GM12878 (cell line): Measurements from ENCODE around the gene TMEM25. TPM values are rescaled to one million over a fixed set of nuclear protein-coding genes. Genes with fewer than 3 reads are reported as not detected.
A peak's percentile ranks its signal among the peaks of the same experiment; 100 is the strongest.

Experiments used
- ATAC-seq: fragments of 200-7000 bp; cut with Tn5 transposase; 3 replicates; pipeline ENCODE4 v1.9.1; 2020; ENCODE audit warnings: mild to moderate bottlenecking, moderate library complexity
- Bru-seq: library from RNA; stranded (reverse); fragments of 400-500 nt; gene quantifications from one replicate; lab custom pipeline; 2021; lab: Mats Ljungman, UMichigan
- BruChase-seq, 2 experiments: library from RNA; stranded (reverse); fragments of 400-500 nt; gene quantifications; one replicate each; lab custom pipeline; 2021; lab: Mats Ljungman, UMichigan
- BruUV-seq: library from RNA; stranded (reverse); fragments of 400-500 nt; replicated peaks from 2 replicates; lab custom pipeline; 2021; lab: Mats Ljungman, UMichigan
- CTCF ChIA-PET: fragments of 300-600 bp; sonication (Branson Sonifier 250); formaldehyde crosslinking; extraction: SDS; loops from one replicate; lab custom pipeline; 2021; ENCODE audit warnings: inconsistent platforms; lab: Yijun Ruan, JAX
- POLR2A ChIA-PET: fragments of 350-600 bp; formaldehyde crosslinking; extraction: SDS; loops from one replicate; lab custom pipeline; 2021; ENCODE audit warnings: inconsistent platforms; lab: Charles Lee
- RAD21 ChIA-PET: fragments of 300-600 bp; sonication (Branson Sonifier 250); formaldehyde crosslinking; loops from one replicate; lab custom pipeline; 2023; ENCODE audit warnings: antibody characterized with exemption; ENCODE audit not compliant: unreplicated experiment; lab: Charles Lee
- SMC1A ChIA-PET: fragments of 300-600 bp; sonication (Branson Sonifier 250); formaldehyde crosslinking; loops from one replicate; lab custom pipeline; 2023; ENCODE audit not compliant: unreplicated experiment, uncharacterized antibody; lab: Charles Lee
- DNase-seq: peaks from one replicate; pipeline ENCODE4 v3.0.0-alpha.2; 2011; ENCODE audit warnings: low read depth, low spot score
- FAIRE-seq: peaks from 3 replicates; lab custom pipeline; 2011; peaks lifted over from hg19 to GRCh38; lab: Jason Lieb, UNC
- H2AFZ ChIP-seq: 2 replicates; pipeline ENCODE4 v1.6.0; 2011; ENCODE audit warnings: low read depth, low read length, control low read depth; ENCODE audit not compliant: control insufficient read depth
- H3K27ac ChIP-seq: 2 replicates; pipeline ENCODE4 v1.5.1; 2011; ENCODE audit warnings: control low read depth; ENCODE audit not compliant: control insufficient read depth, insufficient read depth
- H3K27me3 ChIP-seq, 2 experiments: replicated peaks in 1 of 2; 2 replicates each; pipeline versions ENCODE4 v1.6.0 to v1.6.1; 2011; ENCODE audit warnings: low read length in 1 of 2; ENCODE audit not compliant: control insufficient read depth in 2 of 2, insufficient read depth in 2 of 2
- H3K36me3 ChIP-seq, 2 experiments: 2 replicates each; pipeline ENCODE4 v1.5.1; 2011; ENCODE audit warnings: low read length in 1 of 2; ENCODE audit not compliant: control insufficient read depth in 2 of 2, insufficient read depth in 2 of 2
- H3K4me1 ChIP-seq: 2 replicates; pipeline ENCODE4 v1.6.1; 2011; ENCODE audit warnings: mild to moderate bottlenecking, low read length, moderate library complexity, mixed read lengths; ENCODE audit not compliant: control insufficient read depth, insufficient read depth
- H3K4me2 ChIP-seq: 2 replicates; pipeline ENCODE4 v1.6.0; 2011; ENCODE audit warnings: control low read depth; ENCODE audit not compliant: control insufficient read depth, insufficient read depth
- H3K4me3 ChIP-seq: fragments of 200-600 bp; sonication (generic); 2 replicates; pipeline ENCODE4 v1.5.1; 2016
- H3K79me2 ChIP-seq: 2 replicates; pipeline ENCODE4 v1.6.0; 2011; ENCODE audit warnings: low read length; ENCODE audit not compliant: control insufficient read depth, insufficient read depth
- H3K9ac ChIP-seq: 2 replicates; pipeline ENCODE4 v1.8.0; 2011; ENCODE audit warnings: low read length, control low read depth, mixed read lengths; ENCODE audit not compliant: control insufficient read depth, insufficient read depth
- H3K9me3 ChIP-seq: replicated peaks from 3 replicates; pipeline ENCODE4 v1.5.1; 2011; ENCODE audit warnings: mild to moderate bottlenecking, low read length; ENCODE audit not compliant: control insufficient read depth, insufficient read depth
- H4K20me1 ChIP-seq: 2 replicates; pipeline ENCODE4 v1.6.0; 2011; ENCODE audit not compliant: control insufficient read depth, insufficient read depth
- ASH2L ChIP-seq: fragments of 300-600, 200-600 bp; sonication (generic); IDR thresholded peaks from 2 replicates; pipeline ENCODE4 v1.6.1; 2017; ENCODE audit warnings: low read depth, mild to moderate bottlenecking, borderline replicate concordance
- CBX5 ChIP-seq: sonication (generic); IDR thresholded peaks from 2 replicates; pipeline ENCODE4 v1.6.1; 2016; ENCODE audit warnings: low read depth, moderate library complexity, mild to moderate bottlenecking, inconsistent platforms
- CEBPB ChIP-seq, 2 experiments: fragments of 150-350 bp in 1 of 2; IDR thresholded peaks; 2 replicates each; pipeline ENCODE4 v1.6.1; 2012 to 2014; ENCODE audit warnings: low read depth in 2 of 2, low read length in 2 of 2, borderline replicate concordance in 1 of 2, inconsistent platforms in 1 of 2
- CUX1 ChIP-seq: IDR thresholded peaks from 2 replicates; pipeline ENCODE4 v1.6.1; 2012; ENCODE audit warnings: improper control_type of control experiment, low read depth, low read length; ENCODE audit not compliant: insufficient replicate concordance
- NKRF ChIP-seq: fragments of 450-650 bp; conservative IDR thresholded peaks from 2 replicates; pipeline ENCODE4 v1.6.1; 2017; ENCODE audit warnings: mild to moderate bottlenecking, moderate library complexity
- SP1 ChIP-seq: IDR thresholded peaks from one replicate; pipeline ENCODE4 v1.6.1; 2011; ENCODE audit warnings: low read depth, low read length
- STAT1 ChIP-seq: fragments of 450-650 bp; conservative IDR thresholded peaks from 2 replicates; pipeline ENCODE4 v1.6.1; 2014; ENCODE audit warnings: antibody characterized with exemption, mild to moderate bottlenecking
- TARDBP ChIP-seq: IDR thresholded peaks from 2 replicates; pipeline ENCODE4 v1.6.1; 2016; ENCODE audit warnings: borderline replicate concordance
- YBX1 ChIP-seq: fragments of 450-650 bp; IDR thresholded peaks from 2 replicates; pipeline ENCODE4 v1.6.1; 2016; ENCODE audit warnings: antibody characterized with exemption
- ZNF217 ChIP-seq: fragments of 450-650 bp; IDR thresholded peaks from 2 replicates; pipeline ENCODE4 v1.6.1; 2017; ENCODE audit warnings: antibody characterized with exemption, mild to moderate bottlenecking
- WGBS: methylation state at CpG from one replicate; pipeline ENCODE4 v1.1.6; 2016; ENCODE audit warnings: low lambda C conversion rate; ENCODE audit not compliant: insufficient replicate concordance, insufficient coverage; ENCODE audit errors: missing lambda C conversion rate; 5-methylcytosine and 5-hydroxymethylcytosine counted together
- in situ Hi-C: fragments of 300-500 bp; cut with MboI; formaldehyde crosslinking; loops from 9 replicates; pipeline ENCODE4 v1.14.3; 2018; ENCODE audit warnings: mixed read lengths
- intact Hi-C: fragments of 100-400 bp; cut with micrococcal nuclease; formaldehyde crosslinking; loops from one replicate; pipeline ENCODE4 v1.14.2; 2022; ENCODE audit not compliant: unreplicated experiment
- long read RNA-seq, 2 experiments: library from polyadenylated mRNA; unstranded; transcript quantifications; one replicate each; pipeline ENCODE4 v2.0.0, GENCODE V29; 2019 to 2020
- polyA minus RNA-seq, 3 experiments: library from RNA; depleted of rRNA, polyadenylated mRNA; stranded (reverse); fragments of >200 nt; gene quantifications; 2 replicates each; pipeline ENCODE4 v1.2.3, GENCODE V29; 2011
- polyA plus RNA-seq, 11 experiments: library from polyadenylated mRNA; depleted of rRNA in 4 of 11; unstranded in 6 of 11; stranded (reverse) in 5 of 11; fragments of >200 nt; fragmentation: Nextera tagmentation in 4 of 11; fragmentation: Illumina TruSeq in 1 of 11; extraction: Ambion mirVana in 4 of 11; extraction: Trizol in 1 of 11; gene quantifications; 1 replicate in 1 of 11; 2 replicates in 10 of 11; pipeline versions ENCODE4 v1.2.1 to v1.2.3, GENCODE V29; 2011 to 2016; ENCODE audit warnings: inconsistent platforms in 2 of 11, missing spikeins in 2 of 11, low read depth in 1 of 11
- total RNA-seq, 4 experiments: library from RNA; depleted of rRNA in 3 of 4; stranded (reverse); fragments of >200 nt in 3 of 4; fragmentation: Illumina TruSeq in 1 of 4; extraction: Trizol in 1 of 4; gene quantifications; 2 replicates each; pipeline versions ENCODE4 v1.2.1 to v1.2.3, GENCODE V29; 2013 to 2021

TMEM25 gene
- 33.7 and 45.1 TPM in 2 replicates for total RNA-seq (2013; cell fraction: nucleolus; rRNA removed)
- total RNA-seq (2014; rRNA removed): 7.9 and 13.9 TPM in 2 replicates
- 4.6 and 5.2 TPM in 2 replicates for total RNA-seq (2014; rRNA removed; fragmentation: Illumina TruSeq; extraction: Trizol)
- total RNA-seq (2021): 8.5 and 10.2 TPM in 2 replicates
- polyA plus RNA-seq (2011; ENCODE audit: low read depth): 3.3 TPM
- polyA plus RNA-seq (2011; rRNA removed): 3.3 and 5.2 TPM in 2 replicates
- 7.7 and 9.1 TPM in 2 replicates for polyA plus RNA-seq (2011; cell fraction: cytosol; rRNA removed)
- 35.3 and 37.5 TPM in 2 replicates for polyA plus RNA-seq (2011; cell fraction: nucleus; rRNA removed)
- polyA plus RNA-seq (2012): 5.8 and 6.8 TPM in 2 replicates
- 3.5 and 7.5 TPM in 2 replicates for polyA plus RNA-seq (2014; fragmentation: Illumina TruSeq; extraction: Trizol)
- 1 to 10 TPM; 1.4 to 1.7 TPM for polyA plus RNA-seq (2014; fragmentation: Nextera tagmentation; extraction: Ambion mirVana)
- polyA plus RNA-seq (2014; rRNA removed): 7.9 and 9.4 TPM in 2 replicates
- 1 to 10 TPM; 8.2 to 9.1 TPM for polyA plus RNA-seq (2016; fragmentation: Nextera tagmentation; extraction: Ambion mirVana)
- 12.9 and 13.1 TPM in 2 replicates for polyA minus RNA-seq (2011; rRNA and poly(A)+ RNA removed)
- polyA minus RNA-seq (2011; cell fraction: cytosol; rRNA and poly(A)+ RNA removed): 2.2 and 4.5 TPM in 2 replicates
- 18.0 and 21.9 TPM in 2 replicates for polyA minus RNA-seq (2011; cell fraction: nucleus; rRNA and poly(A)+ RNA removed)
- Bru-seq, nascent RNA: percentile 44 among the genes with signal in this experiment
- BruChase-seq, experiment 1, labeled RNA remaining after a 6-hour chase: percentile 47 among the genes with signal in this experiment
- BruChase-seq, experiment 2, labeled RNA remaining after a 2-hour chase: percentile 45 among the genes with signal in this experiment
- long read RNA-seq, experiment 1, partial matches to known transcripts: 0 of 2 reads
- long read RNA-seq, experiment 1, other reads (novel, unspliced or antisense): 1 of 2 reads
- long read RNA-seq, experiment 2, partial matches to known transcripts: 0 of 4 reads
- long read RNA-seq, experiment 2, other reads (novel, unspliced or antisense): 3 of 4 reads

GRCh38 chr11:118530683-118531596 is at the start of gene TMEM25:
Gene TMEM25, plus strand, starts transcription at chr11:118531192. Its CDS starts 610 bp downstream, at chr11:118531802.
- intact Hi-C loops: loop anchor here (5.0 kb wide), 1 partner anchor 36 kb away; the partner anchor contains the start of gene IFT46
- peak; percentile 73 for TF ChIP-seq NKRF
- TF ChIP-seq ZNF217: 0 out of 2 replicates have a peak, but pooled peaks have one; percentile 51
- TF ChIP-seq CBX5: no peak
- TF ChIP-seq CEBPB (IDR thresholded peaks at IDR 0.05; ENCODE audit: borderline replicate concordance in 1 of 2, low read depth in 2 of 2, low read length in 2 of 2): no peak
- 0 out of 2 replicates have a peak, but pooled peaks have one; percentile 18 for TF ChIP-seq ASH2L
- 0 out of 2 replicates have a peak, but pooled peaks have one; percentile 21 for TF ChIP-seq STAT1
- TF ChIP-seq YBX1: no peak
- TF ChIP-seq TARDBP: no peak
- peak; percentile 64 for TF ChIP-seq SP1
- peak; percentile 77 for TF ChIP-seq CUX1

More at GRCh38 chr11:118530683-118531596, at the start of gene TMEM25:
- DNase-seq: no peak
- peak; percentile 92 for ATAC-seq
- WGBS: under 1% methylated on average over 78 of the region's 94 CpGs
- CTCF ChIA-PET: interaction anchor here (1.6 kb wide), 1 partner anchor 88 kb away, joined by 4 read pairs; no protein-coding TSS in a partner anchor
- H2AFZ ChIP-seq: peak within 1 kb of the TSS; percentile 92
- peak within 1 kb of the TSS; percentile 53 for H3K9ac ChIP-seq
- no TSS peak for BruUV-seq
- peak within 1 kb of the TSS; percentile 86 for H3K4me3 ChIP-seq
- no peak within 1 kb of the TSS for H3K27ac ChIP-seq
- no peaks in the 10 kb centered on the region; the same call in 1 of the 2 replicates for H4K20me1 ChIP-seq
- H3K36me3 ChIP-seq: 0 out of 4 replicates have a peak, but pooled peaks cover 0 to 3% of the 10 kb centered on the region in 2 experiments
- H3K4me1 ChIP-seq: 0 out of 2 replicates have a peak, but pooled peaks cover 3% of the 10 kb centered on the region
- H3K79me2 ChIP-seq: no peaks in the 10 kb centered on the region
- no peak for FAIRE-seq
- H3K9me3 ChIP-seq: no peaks in the 10 kb centered on the region
- POLR2A ChIA-PET: no interaction called here
- H3K27me3 ChIP-seq: no peaks in the 10 kb centered on the region
- in situ Hi-C loops: no loop called here
- RAD21 ChIA-PET: interaction anchor here (1.2 kb wide), 1 partner anchor 39 kb away, joined by 4 read pairs; no protein-coding TSS in a partner anchor
- peak within 1 kb of the TSS; percentile 95 for H3K4me2 ChIP-seq
- SMC1A ChIA-PET: no interaction called here
